ENCODE results near the gene MEGF10. TPM values are rescaled to one million over a fixed set of nuclear protein-coding genes. Genes with fewer than 3 reads are reported as not detected.

MEGF10 gene
- total RNA-seq, 2 experiments from 2014 or later: not detected

- no TSS peak for BruUV-seq (replicated peaks)
Observed at GRCh38 chr5:127290946-127291693, 524 bp downstream of the MEGF10 start.

GRCh38 chr5:127292030-127292735 is 1.6 kb downstream of the MEGF10 start:
- DNase-seq (ENCODE audit: low spot score): no peak
- Histone ChIP-seq H3K9me2 (ENCODE audit: insufficient read depth, low read length) (no peaks in the 10 kb centered on the region), H3K79me2 (ENCODE audit: insufficient read depth, low read depth, low read length) (no peaks in the 10 kb centered on the region), H4K20me1 (ENCODE audit: insufficient read depth, low read length) (no peaks in the 10 kb centered on the region), H2AFZ (ENCODE audit: low read length) (no peak overlapping the region), H3K4me1 (ENCODE audit: insufficient read depth, low read length, poor library complexity, severe bottlenecking) (no peaks in the 10 kb centered on the region), H3K27ac (ENCODE audit: low read depth, low read length, poor library complexity, severe bottlenecking) (no peak overlapping the region), H3K4me3 (ENCODE audit: low read depth, low read length, poor library complexity, severe bottlenecking) (no peak overlapping the region), H3K36me3 (ENCODE audit: insufficient read depth, low read length) (no peaks in the 10 kb centered on the region), H3K9me3 (ENCODE audit: low read length) (no peaks in the 10 kb centered on the region), H3K4me2 (ENCODE audit: low read length) (no peak overlapping the region)
- BruUV-seq (replicated peaks): no TSS peak
- intact Hi-C loops (cut with micrococcal nuclease; ENCODE audit: unreplicated experiment): no loop called here
- TF ChIP-seq EZH2phosphoT487 (IDR thresholded peaks at IDR 0.05; ENCODE audit: borderline replicate concordance, low read depth, low read length) (no peak), CTCF (conservative IDR thresholded peaks at IDR 0.05; ENCODE audit: low read length) (no peak)
- POLR2A ChIA-PET: interaction anchor here (1.3 kb wide), 1 partner anchor 37 kb away, joined by 6 read pairs; no protein-coding TSS in a partner anchor
- CTCF ChIA-PET (ENCODE audit: unreplicated experiment): no interaction called here

More at GRCh38 chr5:127290946-127291693, 524 bp downstream of the MEGF10 start:
- POLR2A ChIA-PET: interaction anchor here (0.5 kb wide), 1 partner anchor 845 kb away, joined by 4 read pairs; no protein-coding TSS in a partner anchor
- H3K36me3 ChIP-seq (ENCODE audit: insufficient read depth, low read length): no peaks in the 10 kb centered on the region
- H3K27ac ChIP-seq (ENCODE audit: low read depth, low read length, poor library complexity, severe bottlenecking): no peak overlapping the region
- H3K9me2 ChIP-seq (ENCODE audit: insufficient read depth, low read length): no peaks in the 10 kb centered on the region
- no peak for DNase-seq (ENCODE audit: low spot score)
- H3K9me3 ChIP-seq (ENCODE audit: low read length): no peaks in the 10 kb centered on the region
- H4K20me1 ChIP-seq (ENCODE audit: insufficient read depth, low read length): no peaks in the 10 kb centered on the region
- intact Hi-C loops (cut with micrococcal nuclease; ENCODE audit: unreplicated experiment): no loop called here
- H3K4me1 ChIP-seq (ENCODE audit: insufficient read depth, low read length, poor library complexity, severe bottlenecking): no peaks in the 10 kb centered on the region
- no peaks in the 10 kb centered on the region for H3K79me2 ChIP-seq (ENCODE audit: insufficient read depth, low read depth, low read length)
- no peak overlapping the region for H2AFZ ChIP-seq (ENCODE audit: low read length)
- CTCF ChIA-PET (ENCODE audit: unreplicated experiment): no interaction called here
- no peak overlapping the region for H3K4me2 ChIP-seq (ENCODE audit: low read length)
- TF ChIP-seq CTCF (conservative IDR thresholded peaks at IDR 0.05; ENCODE audit: low read length): no peak
- TF ChIP-seq EZH2phosphoT487 (IDR thresholded peaks at IDR 0.05; ENCODE audit: borderline replicate concordance, low read depth, low read length): no peak
- no peak overlapping the region for H3K4me3 ChIP-seq (ENCODE audit: low read depth, low read length, poor library complexity, severe bottlenecking)

DNA sequence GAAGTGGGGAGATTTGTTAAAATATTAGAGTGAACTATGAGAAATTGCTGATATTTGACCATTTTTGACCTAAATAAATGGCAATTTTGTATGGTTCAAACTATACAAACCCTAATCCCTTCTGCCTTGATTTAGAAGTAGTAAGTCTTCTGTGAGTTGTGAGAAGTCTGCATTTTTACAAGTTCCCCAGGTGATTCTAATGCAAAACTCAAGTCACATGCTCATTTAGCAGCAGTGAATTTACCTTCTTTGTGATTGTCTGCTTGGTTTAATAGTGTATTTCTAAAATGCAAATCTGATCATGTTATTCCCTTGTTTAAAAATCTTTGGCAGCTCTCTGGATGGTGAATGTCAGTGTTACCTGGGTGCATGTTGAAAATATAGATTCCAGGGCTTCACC is 2.8 kb downstream of the MEGF10 start:
- CTCF ChIA-PET (ENCODE audit: unreplicated experiment): no interaction called here
- Histone ChIP-seq H3K79me2 (ENCODE audit: insufficient read depth, low read depth, low read length) (no peaks in the 10 kb centered on the region), H3K9me3 (ENCODE audit: low read length) (no peaks in the 10 kb centered on the region), H3K36me3 (ENCODE audit: insufficient read depth, low read length) (no peaks in the 10 kb centered on the region), H3K9me2 (ENCODE audit: insufficient read depth, low read length) (no peaks in the 10 kb centered on the region), H2AFZ (ENCODE audit: low read length) (no peak overlapping the region), H3K27ac (ENCODE audit: low read depth, low read length, poor library complexity, severe bottlenecking) (no peak overlapping the region), H3K4me1 (ENCODE audit: insufficient read depth, low read length, poor library complexity, severe bottlenecking) (no peaks in the 10 kb centered on the region), H3K4me2 (ENCODE audit: low read length) (no peak overlapping the region), H3K4me3 (ENCODE audit: low read depth, low read length, poor library complexity, severe bottlenecking) (no peak overlapping the region), H4K20me1 (ENCODE audit: insufficient read depth, low read length) (no peaks in the 10 kb centered on the region)
- TF ChIP-seq EZH2phosphoT487 (IDR thresholded peaks at IDR 0.05; ENCODE audit: borderline replicate concordance, low read depth, low read length): no peak
- no peak for TF ChIP-seq CTCF (conservative IDR thresholded peaks at IDR 0.05; ENCODE audit: low read length)
- intact Hi-C loops (cut with micrococcal nuclease; ENCODE audit: unreplicated experiment): no loop called here
- no TSS peak for BruUV-seq (replicated peaks)
- POLR2A ChIA-PET: interaction anchor here (1.3 kb wide), 1 partner anchor 36 kb away, joined by 6 read pairs; no protein-coding TSS in a partner anchor
- no peak for DNase-seq (ENCODE audit: low spot score)

Measured in OCI-LY7 (cell line).